SK-N-SH treated with all-trans-retinoic acid at 6 μM for 48 hours (cell line): ENCODE measurements around the gene IGF2BP1.

Source experiments
- ARNTL ChIP-seq: fragments of 450-650 bp; formaldehyde crosslinking; IDR thresholded peaks from 2 replicates; pipeline ENCODE4 v1.5.0; 2020; ENCODE audit warnings: low read depth, mild to moderate bottlenecking, moderate library complexity, borderline replicate concordance
- BACH2 ChIP-seq: fragments of 250-450 bp; sonication (Bioruptor Pico); IDR thresholded peaks from 2 replicates; pipeline ENCODE4 v1.9.0; 2021; ENCODE audit warnings: mild to moderate bottlenecking, borderline replicate concordance
- ISL1 ChIP-seq: fragments of 250-450 bp; sonication (Bioruptor Pico); IDR thresholded peaks from 2 replicates; pipeline ENCODE4 v2.1.2; 2022; ENCODE audit warnings: mild to moderate bottlenecking, moderate library complexity
- OSR1 ChIP-seq: fragments of 250-450 bp; sonication (Bioruptor Pico); IDR thresholded peaks from 2 replicates; pipeline ENCODE4 v1.8.0; 2022; ENCODE audit warnings: moderate library complexity, mild to moderate bottlenecking, inconsistent platforms
- PPARA ChIP-seq: fragments of 250-450 bp; sonication (Bioruptor Pico); IDR thresholded peaks from 2 replicates; pipeline ENCODE4 v1.5.0; 2020; ENCODE audit warnings: mild to moderate bottlenecking, borderline replicate concordance
- TCF4 ChIP-seq: fragments of 250-450 bp; sonication (Bioruptor Pico); IDR thresholded peaks from 2 replicates; pipeline ENCODE4 v1.8.0; 2021; ENCODE audit warnings: mild to moderate bottlenecking, moderate library complexity, borderline replicate concordance
- ZFP3 ChIP-seq: fragments of 250-450 bp; sonication (Bioruptor Pico); IDR thresholded peaks from 2 replicates; pipeline ENCODE4 v1.5.0; 2020; ENCODE audit warnings: mild to moderate bottlenecking, moderate library complexity
- TF ChIP-seq, protein P1 (sequence below): fragments of 250-450 bp; sonication (Bioruptor Pico); IDR thresholded peaks from 2 replicates; pipeline ENCODE4 v1.8.0; 2020; ENCODE audit warnings: mild to moderate bottlenecking, moderate library complexity, borderline replicate concordance
- TF ChIP-seq, protein P2 (sequence below): fragments of 250-450 bp; sonication (Bioruptor Pico); IDR thresholded peaks from 2 replicates; pipeline ENCODE4 v1.8.0; 2021; ENCODE audit warnings: low read depth, mild to moderate bottlenecking, moderate library complexity, borderline replicate concordance
- TF ChIP-seq, protein P3 (sequence below): fragments of 250-450 bp; sonication (Bioruptor Pico); IDR thresholded peaks from 2 replicates; pipeline ENCODE4 v1.5.1; 2020; ENCODE audit warnings: low read depth, mild to moderate bottlenecking, moderate library complexity
- TF ChIP-seq, protein P4 (sequence below): fragments of 250-450 bp; sonication (Bioruptor Pico); IDR thresholded peaks from 2 replicates; pipeline ENCODE4 v1.5.1; 2021; ENCODE audit warnings: mild to moderate bottlenecking, moderate library complexity

GRCh38 chr17:49015924-49016774 lies 19.0 kb downstream of the IGF2BP1 start:
- TF ChIP-seq, protein P1, sequence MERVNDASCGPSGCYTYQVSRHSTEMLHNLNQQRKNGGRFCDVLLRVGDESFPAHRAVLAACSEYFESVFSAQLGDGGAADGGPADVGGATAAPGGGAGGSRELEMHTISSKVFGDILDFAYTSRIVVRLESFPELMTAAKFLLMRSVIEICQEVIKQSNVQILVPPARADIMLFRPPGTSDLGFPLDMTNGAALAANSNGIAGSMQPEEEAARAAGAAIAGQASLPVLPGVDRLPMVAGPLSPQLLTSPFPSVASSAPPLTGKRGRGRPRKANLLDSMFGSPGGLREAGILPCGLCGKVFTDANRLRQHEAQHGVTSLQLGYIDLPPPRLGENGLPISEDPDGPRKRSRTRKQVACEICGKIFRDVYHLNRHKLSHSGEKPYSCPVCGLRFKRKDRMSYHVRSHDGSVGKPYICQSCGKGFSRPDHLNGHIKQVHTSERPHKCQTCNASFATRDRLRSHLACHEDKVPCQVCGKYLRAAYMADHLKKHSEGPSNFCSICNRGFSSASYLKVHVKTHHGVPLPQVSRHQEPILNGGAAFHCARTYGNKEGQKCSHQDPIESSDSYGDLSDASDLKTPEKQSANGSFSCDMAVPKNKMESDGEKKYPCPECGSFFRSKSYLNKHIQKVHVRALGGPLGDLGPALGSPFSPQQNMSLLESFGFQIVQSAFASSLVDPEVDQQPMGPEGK (CRISPR knock-in tag), result no peak
- TF ChIP-seq ZFP3 (CRISPR knock-in tag) (no peak), ISL1 (CRISPR knock-in tag) (no peak), PPARA (CRISPR knock-in tag) (no peak), BACH2 (CRISPR knock-in tag) (no peak), ARNTL (no peak), OSR1 (CRISPR knock-in tag) (no peak), TCF4 (CRISPR knock-in tag) (no peak)
- TF ChIP-seq, protein P2, sequence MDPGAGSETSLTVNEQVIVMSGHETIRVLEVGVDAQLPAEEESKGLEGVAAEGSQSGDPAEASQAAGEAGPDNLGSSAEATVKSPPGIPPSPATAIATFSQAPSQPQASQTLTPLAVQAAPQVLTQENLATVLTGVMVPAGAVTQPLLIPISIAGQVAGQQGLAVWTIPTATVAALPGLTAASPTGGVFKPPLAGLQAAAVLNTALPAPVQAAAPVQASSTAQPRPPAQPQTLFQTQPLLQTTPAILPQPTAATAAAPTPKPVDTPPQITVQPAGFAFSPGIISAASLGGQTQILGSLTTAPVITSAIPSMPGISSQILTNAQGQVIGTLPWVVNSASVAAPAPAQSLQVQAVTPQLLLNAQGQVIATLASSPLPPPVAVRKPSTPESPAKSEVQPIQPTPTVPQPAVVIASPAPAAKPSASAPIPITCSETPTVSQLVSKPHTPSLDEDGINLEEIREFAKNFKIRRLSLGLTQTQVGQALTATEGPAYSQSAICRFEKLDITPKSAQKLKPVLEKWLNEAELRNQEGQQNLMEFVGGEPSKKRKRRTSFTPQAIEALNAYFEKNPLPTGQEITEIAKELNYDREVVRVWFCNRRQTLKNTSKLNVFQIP (CRISPR knock-in tag), result no peak
- TF ChIP-seq, protein P3, sequence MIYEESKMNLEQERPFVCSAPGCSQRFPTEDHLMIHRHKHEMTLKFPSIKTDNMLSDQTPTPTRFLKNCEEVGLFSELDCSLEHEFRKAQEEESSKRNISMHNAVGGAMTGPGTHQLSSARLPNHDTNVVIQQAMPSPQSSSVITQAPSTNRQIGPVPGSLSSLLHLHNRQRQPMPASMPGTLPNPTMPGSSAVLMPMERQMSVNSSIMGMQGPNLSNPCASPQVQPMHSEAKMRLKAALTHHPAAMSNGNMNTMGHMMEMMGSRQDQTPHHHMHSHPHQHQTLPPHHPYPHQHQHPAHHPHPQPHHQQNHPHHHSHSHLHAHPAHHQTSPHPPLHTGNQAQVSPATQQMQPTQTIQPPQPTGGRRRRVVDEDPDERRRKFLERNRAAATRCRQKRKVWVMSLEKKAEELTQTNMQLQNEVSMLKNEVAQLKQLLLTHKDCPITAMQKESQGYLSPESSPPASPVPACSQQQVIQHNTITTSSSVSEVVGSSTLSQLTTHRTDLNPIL (CRISPR knock-in tag), result no peak
- TF ChIP-seq, protein P4, sequence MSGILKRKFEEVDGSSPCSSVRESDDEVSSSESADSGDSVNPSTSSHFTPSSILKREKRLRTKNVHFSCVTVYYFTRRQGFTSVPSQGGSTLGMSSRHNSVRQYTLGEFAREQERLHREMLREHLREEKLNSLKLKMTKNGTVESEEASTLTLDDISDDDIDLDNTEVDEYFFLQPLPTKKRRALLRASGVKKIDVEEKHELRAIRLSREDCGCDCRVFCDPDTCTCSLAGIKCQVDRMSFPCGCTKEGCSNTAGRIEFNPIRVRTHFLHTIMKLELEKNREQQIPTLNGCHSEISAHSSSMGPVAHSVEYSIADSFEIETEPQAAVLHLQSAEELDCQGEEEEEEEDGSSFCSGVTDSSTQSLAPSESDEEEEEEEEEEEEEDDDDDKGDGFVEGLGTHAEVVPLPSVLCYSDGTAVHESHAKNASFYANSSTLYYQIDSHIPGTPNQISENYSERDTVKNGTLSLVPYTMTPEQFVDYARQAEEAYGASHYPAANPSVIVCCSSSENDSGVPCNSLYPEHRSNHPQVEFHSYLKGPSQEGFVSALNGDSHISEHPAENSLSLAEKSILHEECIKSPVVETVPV (CRISPR knock-in tag), result no peak
